Mucosa of stomach (tissue), 1 donor: ENCODE measurements around the gene IRGM.
"Not testable (repeated sequence)": the region's sequence is repeated elsewhere in the genome, so short reads cannot be mapped to it uniquely, and the experiment has no call there.

Experiments used
- H3K27me3 ChIP-seq: one replicate; pipeline ENCODE4 v1.7.0; 2013; ENCODE audit warnings: mild to moderate bottlenecking, low read length; ENCODE audit not compliant: control insufficient read depth, insufficient read depth
- H3K36me3 ChIP-seq: one replicate; pipeline ENCODE4 v1.7.0; 2013; ENCODE audit warnings: low read length; ENCODE audit not compliant: control insufficient read depth, insufficient read depth
- H3K4me1 ChIP-seq: one replicate; pipeline ENCODE4 v1.7.0; 2013; ENCODE audit warnings: mild to moderate bottlenecking, low read length; ENCODE audit not compliant: control insufficient read depth, insufficient read depth
- H3K4me3 ChIP-seq: one replicate; pipeline ENCODE4 v1.7.0; 2013; ENCODE audit warnings: low read length
- H3K9ac ChIP-seq: one replicate; pipeline ENCODE4 v1.7.0; 2013; ENCODE audit warnings: mild to moderate bottlenecking, low read length, moderate library complexity
- H3K9me3 ChIP-seq: one replicate; pipeline ENCODE4 v1.7.0; 2013; ENCODE audit warnings: mild to moderate bottlenecking, low read length, moderate library complexity; ENCODE audit not compliant: control insufficient read depth
- donor health status: Pancreatic carcinoma.

The IRGM gene, protein sequence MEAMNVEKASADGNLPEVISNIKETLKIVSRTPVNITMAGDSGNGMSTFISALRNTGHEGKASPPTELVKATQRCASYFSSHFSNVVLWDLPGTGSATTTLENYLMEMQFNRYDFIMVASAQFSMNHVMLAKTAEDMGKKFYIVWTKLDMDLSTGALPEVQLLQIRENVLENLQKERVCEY

GRCh38 chr5:150846308-150846653, at the start of gene IRGM:
Gene IRGM (plus strand): TSS chr5:150846521. CDS start chr5:150848124, 1,603 bp downstream.
- not testable (repeated sequence) for H3K36me3 ChIP-seq, H3K27me3 ChIP-seq, H3K4me3 ChIP-seq, H3K9me3 ChIP-seq, H3K4me1 ChIP-seq, H3K9ac ChIP-seq

DNA sequence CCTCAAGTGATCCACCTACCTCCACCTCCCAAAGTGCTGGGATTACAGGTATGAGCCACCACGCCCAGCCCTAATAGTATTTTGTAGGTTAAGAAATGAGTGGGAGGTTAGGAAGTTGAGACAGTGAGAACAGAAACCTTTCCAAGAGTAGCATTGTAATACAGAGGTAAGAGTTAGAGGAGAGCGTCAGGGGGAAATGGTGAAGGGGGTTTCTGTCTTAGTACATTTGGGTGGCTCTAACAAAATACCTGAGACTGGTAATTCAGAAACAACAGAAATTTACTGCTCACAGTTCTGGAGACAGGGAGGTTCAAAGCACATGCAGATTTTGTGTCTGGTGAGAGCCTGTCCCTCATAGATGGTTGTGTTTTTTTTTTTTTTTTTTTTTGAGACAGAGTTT, 48.9 kb upstream of the IRGM start:
- Histone ChIP-seq H3K36me3 (no peaks in the 10 kb centered on the region), H3K4me1 (no peaks in the 10 kb centered on the region), H3K4me3 (no peak overlapping the region), H3K9me3 (no peaks in the 10 kb centered on the region), H3K9ac (no peak overlapping the region), H3K27me3 (no peaks in the 10 kb centered on the region)

DNA sequence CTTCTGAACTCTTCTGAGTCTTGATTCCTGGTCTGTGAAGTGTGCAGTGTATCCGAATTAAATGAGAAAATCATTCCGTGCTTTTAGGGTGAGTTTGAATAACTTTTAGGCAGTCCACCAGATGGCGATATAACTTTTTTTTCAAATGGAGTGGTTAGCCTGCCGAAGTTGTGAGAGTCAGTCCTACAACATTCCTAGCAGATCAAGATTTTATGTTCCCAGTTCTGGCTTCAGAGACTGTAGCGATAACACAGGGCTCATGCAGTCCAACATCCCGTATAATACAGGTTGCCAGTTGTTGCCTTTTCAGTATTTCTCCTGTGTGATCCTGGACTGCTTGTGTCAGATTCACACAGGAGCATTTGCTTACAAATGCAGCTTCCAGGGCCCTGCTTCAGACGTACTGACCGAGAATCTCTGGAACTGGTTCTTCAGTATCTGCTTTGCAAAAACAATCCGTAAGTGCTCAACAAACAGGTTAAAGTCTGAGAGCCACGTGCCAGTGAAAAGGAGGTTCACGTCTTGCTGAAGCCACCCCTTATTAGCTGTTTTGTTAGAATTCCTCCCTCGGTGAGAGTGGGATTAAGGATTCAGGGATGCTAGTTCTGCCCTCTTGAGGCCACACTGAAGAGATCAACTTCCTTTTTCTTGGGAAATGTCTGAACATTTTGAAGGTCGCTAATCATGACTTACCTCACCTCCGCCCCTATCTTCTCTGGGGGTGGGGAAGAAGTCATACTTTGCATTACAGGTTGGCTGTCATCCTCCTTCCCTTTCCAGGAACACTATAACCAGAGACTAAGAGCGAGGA, 45.0 kb upstream of the IRGM start:
- Histone ChIP-seq H3K27me3 (no peaks in the 10 kb centered on the region), H3K36me3 (no peaks in the 10 kb centered on the region)

DNA sequence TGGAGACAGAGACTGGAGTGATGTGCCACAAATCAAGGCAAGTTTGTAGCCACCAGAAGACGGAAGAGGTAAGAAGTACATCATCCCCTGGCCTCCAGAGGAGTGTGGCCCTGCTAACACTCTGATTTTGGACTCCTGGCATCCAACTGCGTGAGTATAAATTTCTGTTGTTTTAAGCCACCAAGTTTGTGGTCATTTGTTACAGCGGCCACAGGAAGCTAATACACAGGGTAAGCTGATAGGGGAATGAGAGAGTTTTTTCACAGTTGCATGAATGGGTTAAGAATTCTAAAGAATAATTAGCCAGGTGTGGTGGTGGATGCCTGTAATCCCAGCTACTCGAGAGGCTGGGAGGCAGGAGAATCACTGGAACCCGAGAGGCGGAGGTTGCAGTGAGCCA, 41.9 kb upstream of the IRGM start:
- H3K9ac ChIP-seq: no peak overlapping the region
- no peak overlapping the region for H3K4me3 ChIP-seq
- H3K36me3 ChIP-seq: no peaks in the 10 kb centered on the region
- H3K9me3 ChIP-seq: no peaks in the 10 kb centered on the region
- H3K4me1 ChIP-seq: no peaks in the 10 kb centered on the region
- H3K27me3 ChIP-seq: no peaks in the 10 kb centered on the region

More for the DNA sequence above, 45.0 kb upstream of the IRGM start:
- Histone ChIP-seq H3K4me1 (no peaks in the 10 kb centered on the region), H3K9ac (no peak overlapping the region), H3K9me3 (no peaks in the 10 kb centered on the region), H3K4me3 (peak overlapping the region; percentile 5)

- Histone ChIP-seq H3K36me3 (no peaks in the 10 kb centered on the region), H3K4me3 (no peak overlapping the region), H3K9me3 (no peaks in the 10 kb centered on the region), H3K4me1 (no peaks in the 10 kb centered on the region), H3K27me3 (no peaks in the 10 kb centered on the region), H3K9ac (no peak overlapping the region)
Observed at GRCh38 chr5:150809363-150809762, 37.0 kb upstream of the IRGM start.

DNA sequence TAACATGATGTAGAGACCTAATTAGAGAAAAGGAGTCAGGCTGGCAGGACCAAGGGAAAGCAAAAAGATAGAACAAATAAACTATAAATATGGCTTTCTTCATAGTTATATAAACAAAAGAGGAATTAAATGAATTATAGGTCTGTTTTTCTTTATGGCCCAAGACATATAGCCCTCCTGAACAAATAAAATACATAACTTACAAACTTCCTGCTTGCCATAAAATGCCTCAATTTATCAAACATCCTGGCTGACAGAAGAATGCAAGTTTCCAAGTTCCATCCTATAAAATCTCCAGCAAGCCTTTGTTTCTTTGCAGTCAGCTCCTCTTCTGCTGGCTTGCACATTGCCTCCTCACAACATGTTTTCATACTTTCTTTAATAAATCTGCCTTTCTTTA, 31.3 kb upstream of the IRGM start:
- H3K27me3 ChIP-seq: no peaks in the 10 kb centered on the region
- H3K4me3 ChIP-seq: no peak overlapping the region
- no peak overlapping the region for H3K9ac ChIP-seq
- H3K36me3 ChIP-seq: no peaks in the 10 kb centered on the region
- no peaks in the 10 kb centered on the region for H3K9me3 ChIP-seq
- H3K4me1 ChIP-seq: no peaks in the 10 kb centered on the region

- Histone ChIP-seq H3K27me3 (no peaks in the 10 kb centered on the region), H3K4me1 (no peaks in the 10 kb centered on the region), H3K4me3 (no peak overlapping the region)
Observed at GRCh38 chr5:150816946-150817345, 29.4 kb upstream of the IRGM start.

GRCh38 chr5:150829744-150830143, 16.6 kb upstream of the IRGM start:
- no peaks in the 10 kb centered on the region for H3K36me3 ChIP-seq
- H3K27me3 ChIP-seq: no peaks in the 10 kb centered on the region
- no peaks in the 10 kb centered on the region for H3K9me3 ChIP-seq
- no peak overlapping the region for H3K9ac ChIP-seq
- H3K4me1 ChIP-seq: no peaks in the 10 kb centered on the region
- H3K4me3 ChIP-seq: no peak overlapping the region

More at GRCh38 chr5:150816946-150817345, 29.4 kb upstream of the IRGM start:
- Histone ChIP-seq H3K36me3 (no peaks in the 10 kb centered on the region), H3K9me3 (no peaks in the 10 kb centered on the region), H3K9ac (no peak overlapping the region)

DNA sequence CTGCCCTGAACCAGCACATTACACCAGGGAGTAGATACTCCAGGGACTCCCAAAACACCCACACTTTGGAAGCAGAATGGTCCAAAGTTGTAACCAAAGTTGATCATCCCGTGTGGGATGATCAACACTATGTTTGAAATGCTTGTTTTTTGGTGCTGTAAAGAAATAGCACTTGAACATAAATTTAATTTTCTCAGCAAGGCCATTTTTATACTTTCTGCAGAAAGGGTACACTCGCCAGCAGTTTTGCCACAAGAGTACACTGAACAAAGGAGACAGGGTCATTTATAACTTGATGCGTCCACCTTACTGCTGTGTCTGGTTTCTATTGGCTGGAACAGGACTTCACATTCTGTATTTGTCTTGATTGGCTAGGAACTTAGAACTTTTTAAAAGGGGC, 14.5 kb upstream of the IRGM start:
- not testable (repeated sequence) for H3K4me3 ChIP-seq, H3K36me3 ChIP-seq, H3K4me1 ChIP-seq, H3K9ac ChIP-seq, H3K27me3 ChIP-seq, H3K9me3 ChIP-seq

- no peaks in the 10 kb centered on the region for H3K36me3 ChIP-seq
- H3K4me1 ChIP-seq: no peaks in the 10 kb centered on the region
- no peaks in the 10 kb centered on the region for H3K27me3 ChIP-seq
- no peak overlapping the region for H3K9ac ChIP-seq
- H3K9me3 ChIP-seq: no peaks in the 10 kb centered on the region
- H3K4me3 ChIP-seq: no peak overlapping the region
Observed at GRCh38 chr5:150836064-150836463, 10.3 kb upstream of the IRGM start.

GRCh38 chr5:150836703-150837102, 9.6 kb upstream of the IRGM start:
- Histone ChIP-seq H3K9ac (no peak overlapping the region), H3K36me3 (no peaks in the 10 kb centered on the region), H3K4me1 (no peaks in the 10 kb centered on the region), H3K4me3 (no peak overlapping the region), H3K9me3 (no peaks in the 10 kb centered on the region), H3K27me3 (no peaks in the 10 kb centered on the region)

DNA sequence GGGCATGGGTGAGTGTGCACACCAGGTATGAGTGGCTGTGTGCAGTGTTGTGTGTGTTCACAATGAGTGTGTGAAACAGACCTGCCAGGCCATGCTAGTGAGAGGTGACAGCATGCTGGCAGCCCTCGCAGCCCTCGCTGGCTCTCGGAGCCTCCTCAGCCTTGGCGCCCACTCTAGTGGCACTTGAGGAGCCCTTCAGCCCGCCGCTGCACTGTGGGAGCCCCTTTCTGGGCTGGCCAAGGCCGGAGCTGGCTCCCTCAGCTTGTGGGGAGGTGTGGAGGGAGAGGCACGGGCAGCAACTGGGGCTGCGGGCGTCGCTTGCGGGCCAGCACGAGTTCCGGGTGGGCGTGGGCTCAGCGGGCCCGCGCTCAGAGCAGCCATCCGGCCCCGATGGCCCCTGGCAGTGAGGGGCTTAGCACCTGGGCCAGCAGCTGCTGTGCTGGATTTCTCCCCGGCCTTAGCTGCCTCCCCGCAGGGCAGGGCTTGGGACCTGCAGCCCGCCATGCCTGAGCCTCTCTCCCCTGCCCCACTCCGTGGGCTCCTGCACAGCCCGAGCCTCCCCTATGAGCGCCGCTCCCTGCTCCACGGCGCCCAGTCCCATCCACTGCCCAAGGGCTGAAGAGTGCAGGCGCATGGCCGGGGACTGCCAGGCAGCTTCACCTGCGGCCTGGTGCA, 999 bp upstream of the IRGM start:
- H3K4me1 ChIP-seq, H3K36me3 ChIP-seq, H3K4me3 ChIP-seq, H3K9ac ChIP-seq, H3K9me3 ChIP-seq, H3K27me3 ChIP-seq: not testable (repeated sequence)
